Eye (tissue), 1 donor: ENCODE results near the gene IWS1.
"Not testable (repeated sequence)": the region's sequence is repeated elsewhere in the genome, so short reads cannot be mapped to it uniquely, and the experiment has no call there.

Experiments
- DNase-seq: peaks from one replicate; pipeline ENCODE4 v3.0.0-alpha.2; 2015

Gene IWS1

GRCh38 chr2:127526132-127527000 lies at the start of gene IWS1:
Gene IWS1, minus strand, starts transcription at chr2:127526489. Its CDS starts 281 bp downstream, at chr2:127526208.
- DNase-seq: peak; percentile 99

- DNase-seq: no peak
Measured at GRCh38 chr2:127575941-127576432, 49.7 kb upstream of the IWS1 start.

GRCh38 chr2:127575185-127575765 lies 49.0 kb upstream of the IWS1 start:
- no peak for DNase-seq

GRCh38 chr2:127574656-127575055 lies 48.4 kb upstream of the IWS1 start:
- no peak for DNase-seq

GRCh38 chr2:127573771-127574170 lies 47.5 kb upstream of the IWS1 start:
- DNase-seq: no peak

- DNase-seq: no peak
Measured at GRCh38 chr2:127573298-127573697, 47.0 kb upstream of the IWS1 start.

GRCh38 chr2:127572841-127573240 lies 46.6 kb upstream of the IWS1 start:
- no peak for DNase-seq

- not testable (repeated sequence) for DNase-seq
Measured at GRCh38 chr2:127572352-127572751, 46.1 kb upstream of the IWS1 start.

- DNase-seq: no peak
Measured at GRCh38 chr2:127570282-127571250, 44.3 kb upstream of the IWS1 start.

GRCh38 chr2:127569666-127570065 lies 43.4 kb upstream of the IWS1 start:
- no peak for DNase-seq

GRCh38 chr2:127568128-127568527 lies 41.8 kb upstream of the IWS1 start:
- DNase-seq: no peak

GRCh38 chr2:127567351-127567854 lies 41.1 kb upstream of the IWS1 start:
- no peak for DNase-seq

- DNase-seq: no peak
Measured at GRCh38 chr2:127566576-127566975, 40.3 kb upstream of the IWS1 start.

GRCh38 chr2:127566139-127566417 lies 39.8 kb upstream of the IWS1 start:
- no peak for DNase-seq

GRCh38 chr2:127565261-127566138 lies 39.2 kb upstream of the IWS1 start:
- DNase-seq: no peak

- DNase-seq: no peak
Measured at GRCh38 chr2:127564429-127565260, 38.4 kb upstream of the IWS1 start.

GRCh38 chr2:127563458-127564428 lies 37.5 kb upstream of the IWS1 start:
- DNase-seq: no peak

- no peak for DNase-seq
Measured at GRCh38 chr2:127562936-127563335, 36.6 kb upstream of the IWS1 start.

- DNase-seq: no peak
Measured at GRCh38 chr2:127561371-127561770, 35.1 kb upstream of the IWS1 start.

GRCh38 chr2:127560931-127561280 lies 34.6 kb upstream of the IWS1 start:
- no peak for DNase-seq
